ENCODE measurements around the gene MAP4K2.

GRCh38 chr11:64759722-64760719, 43.0 kb downstream of the MAP4K2 start, which contains the start of gene PYGM:
- TF ChIP-seq POLR2A (IDR thresholded peaks at IDR 0.05) (no peak), CTCF (IDR thresholded peaks at IDR 0.05) (no peak)
